ENCODE measurements around the gene KIAA0319L.

- TF ChIP-seq CTCF (IDR thresholded peaks at IDR 0.05), result no peak
- TF ChIP-seq ZFX (IDR thresholded peaks at IDR 0.05; ENCODE audit: borderline replicate concordance), result no peak
These were observed 6.0 kb upstream of the KIAA0319L start for GRCh38 chr1:35563166-35563565.

Measured in 22Rv1 (cell line).